Coronary artery (tissue), 2 donors: Measurements from ENCODE around the gene GPR157.
A peak's percentile ranks its signal among the peaks of the same experiment; 100 is the strongest.

Experiments used
- DNase-seq: peaks from one replicate; pipeline ENCODE4 v3.0.0-alpha.2; 2017; ENCODE audit warnings: low spot score
- H3K27ac ChIP-seq, 2 donors: fragments of 200-600 bp; sonication (generic); one replicate each; pipeline ENCODE4 v1.5.1; 2016 to 2019
- H3K4me3 ChIP-seq: fragments of 200-600 bp; sonication (generic); 2 replicates; pipeline ENCODE4 v1.5.1; 2016; ENCODE audit warnings: mild to moderate bottlenecking, moderate library complexity
- CTCF ChIP-seq: fragments of 200-600 bp; sonication (generic); IDR thresholded peaks from one replicate; pipeline ENCODE4 v1.5.1; 2019; ENCODE audit warnings: antibody characterized with exemption

The GPR157 gene

GRCh38 chr1:9115351-9116205 is 13.3 kb downstream of the GPR157 start:
- no peak overlapping the region for H3K4me3 ChIP-seq
- no peak for TF ChIP-seq CTCF
- DNase-seq, result no peak
- no peak overlapping the region for H3K27ac ChIP-seq

GRCh38 chr1:9112961-9113880 is 15.7 kb downstream of the GPR157 start:
- Histone ChIP-seq H3K27ac (no peak overlapping the region), H3K4me3 (no peak overlapping the region)
- no peak for TF ChIP-seq CTCF
- no peak for DNase-seq

- Histone ChIP-seq H3K27ac (no peak overlapping the region), H3K4me3 (no peak overlapping the region)
- DNase-seq, result no peak
- no peak for TF ChIP-seq CTCF
Observed at GRCh38 chr1:9111957-9112356, 16.9 kb downstream of the GPR157 start.

GRCh38 chr1:9111357-9111691 is 17.6 kb downstream of the GPR157 start:
- no peak for TF ChIP-seq CTCF
- no peak overlapping the region for H3K27ac ChIP-seq
- H3K4me3 ChIP-seq, result no peak overlapping the region
- DNase-seq, result no peak

GRCh38 chr1:9110669-9111356 is 18.1 kb downstream of the GPR157 start:
- Histone ChIP-seq H3K4me3 (no peak overlapping the region), H3K27ac (no peak overlapping the region)
- TF ChIP-seq CTCF, result peak; percentile 88
- peak; percentile 90 for DNase-seq

GRCh38 chr1:9108056-9108665 is 20.7 kb downstream of the GPR157 start:
- H3K4me3 ChIP-seq, result no peak overlapping the region
- TF ChIP-seq CTCF, result no peak
- no peak overlapping the region for H3K27ac ChIP-seq
- DNase-seq, result no peak
